HG03066 (cell line): Measurements from ENCODE around the gene ERICH2.
"Not testable (repeated sequence)": the region's sequence is repeated elsewhere in the genome, so short reads cannot be mapped to it uniquely, and the experiment has no call there.

Experiments
- ATAC-seq: cut with Tn5 transposase; IDR thresholded peaks from one replicate; pipeline ENCODE4 v1.9.1; 2021; ENCODE audit warnings: low read depth; ENCODE audit not compliant: unreplicated experiment

Gene ERICH2, protein sequence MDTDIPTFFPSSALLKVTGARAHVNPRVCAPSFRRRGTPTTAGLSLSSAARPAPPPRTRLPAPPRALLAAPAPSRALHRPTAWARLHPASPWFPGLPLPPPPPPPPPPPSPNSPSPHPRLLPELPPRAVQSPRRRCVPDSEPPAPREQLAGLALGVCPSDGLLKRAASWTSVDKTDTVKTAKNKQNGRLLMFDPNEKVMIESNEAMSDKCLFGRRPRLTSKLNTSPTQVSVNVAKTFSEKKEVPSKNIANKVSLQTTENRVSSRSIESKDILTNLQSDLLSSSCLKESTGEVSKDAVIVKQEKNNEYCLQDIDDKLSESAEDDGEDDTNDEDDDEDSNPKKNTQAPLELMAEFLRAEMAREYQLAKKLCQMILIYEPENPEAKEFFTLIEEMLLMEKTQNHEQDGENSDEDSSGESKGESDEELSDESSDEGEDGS

DNA sequence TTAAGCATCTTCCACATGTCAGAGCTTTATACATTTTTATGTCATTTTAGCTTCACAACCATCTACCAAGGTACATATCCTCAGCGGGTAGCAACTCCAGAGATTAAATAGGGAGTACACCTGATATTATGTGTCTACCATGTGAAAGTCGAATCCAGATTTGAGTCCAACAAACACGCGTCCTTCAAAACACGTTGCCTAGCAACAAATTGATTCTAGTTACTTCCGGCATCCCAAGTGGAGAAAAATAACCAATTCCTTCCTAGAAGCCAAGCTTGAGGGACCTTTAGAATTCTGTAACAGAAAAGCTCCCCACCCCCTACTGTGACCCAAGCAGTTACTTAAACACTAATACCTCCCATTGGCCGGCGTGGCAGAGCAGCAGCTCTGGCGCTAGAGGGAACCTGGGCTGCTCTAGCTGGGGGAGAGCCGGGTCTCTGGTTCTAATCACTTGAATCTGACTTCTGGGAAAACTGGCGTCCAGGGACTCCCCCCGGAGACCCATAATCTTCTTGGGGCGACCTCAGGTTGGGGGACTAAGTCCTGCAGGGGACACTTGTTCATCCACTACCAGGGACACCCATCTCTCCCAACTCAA lies at the start of gene ERICH2:
TSS of gene ERICH2 (plus strand) at position 371 of the 598 bp plus-strand sequence. CDS start 304 bp downstream, outside the sequence.
- peak; percentile 40 for ATAC-seq

DNA sequence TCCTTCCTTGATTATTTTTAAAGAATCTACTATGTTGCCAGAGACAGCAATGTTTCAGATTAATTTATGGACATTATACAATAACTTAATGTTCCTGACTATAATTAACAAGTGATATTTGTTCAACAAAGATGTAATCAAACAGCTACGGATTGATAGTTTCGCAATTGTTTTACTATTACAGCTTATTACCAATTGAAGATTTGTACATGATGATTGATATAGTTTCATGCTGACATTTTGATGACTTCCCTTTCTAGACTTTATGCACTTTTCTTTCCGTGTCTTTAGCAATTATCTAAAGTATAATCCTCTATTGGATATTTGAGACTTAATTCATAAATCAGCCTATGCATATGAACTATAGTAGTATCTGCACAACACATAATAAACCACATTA lies 48.5 kb upstream of the ERICH2 start:
- no peak for ATAC-seq

DNA sequence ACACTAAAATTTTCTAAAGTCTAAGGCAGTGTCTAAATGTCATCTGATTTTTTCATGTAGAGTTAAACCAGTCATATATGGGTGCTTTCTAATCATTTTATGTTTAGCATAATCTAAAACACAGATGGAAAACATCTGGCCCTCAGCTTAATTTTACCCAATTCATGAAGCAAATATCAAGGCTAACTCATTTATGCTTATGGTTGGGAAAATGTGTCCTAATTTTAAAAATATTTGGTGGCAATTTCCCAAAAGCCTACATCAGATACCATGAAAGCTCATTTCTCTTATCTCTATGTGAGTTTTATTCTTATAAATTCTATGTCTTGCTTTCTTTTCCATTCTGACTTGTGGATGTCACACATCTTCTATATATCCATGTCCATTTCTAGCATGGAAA lies 47.9 kb upstream of the ERICH2 start:
- ATAC-seq = no peak

DNA sequence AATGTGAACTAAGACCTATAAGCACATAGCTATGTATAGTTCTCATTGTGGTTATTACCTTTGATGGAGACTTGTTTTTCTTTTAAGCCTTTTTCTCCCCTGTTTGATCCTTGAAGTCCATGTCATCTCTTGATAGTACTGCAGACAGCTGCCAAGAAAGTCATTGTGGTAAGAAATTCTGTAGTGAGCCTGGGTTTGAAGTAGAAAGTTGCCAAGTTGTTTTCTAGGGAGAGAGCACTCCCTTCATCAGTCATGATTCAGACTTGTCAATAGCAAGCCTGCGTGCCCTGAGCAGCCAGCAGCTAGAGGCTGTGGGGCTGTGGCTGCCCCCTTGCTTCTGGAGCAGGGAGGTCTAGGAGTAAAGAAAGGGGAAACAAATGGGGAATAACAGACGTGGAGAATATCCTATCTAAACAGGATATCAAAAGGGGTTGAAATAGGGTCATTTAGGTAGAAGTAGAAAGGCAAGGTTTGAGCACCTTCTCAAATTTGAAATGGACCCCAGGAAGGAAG lies 46.7 kb upstream of the ERICH2 start:
- ATAC-seq = no peak

DNA sequence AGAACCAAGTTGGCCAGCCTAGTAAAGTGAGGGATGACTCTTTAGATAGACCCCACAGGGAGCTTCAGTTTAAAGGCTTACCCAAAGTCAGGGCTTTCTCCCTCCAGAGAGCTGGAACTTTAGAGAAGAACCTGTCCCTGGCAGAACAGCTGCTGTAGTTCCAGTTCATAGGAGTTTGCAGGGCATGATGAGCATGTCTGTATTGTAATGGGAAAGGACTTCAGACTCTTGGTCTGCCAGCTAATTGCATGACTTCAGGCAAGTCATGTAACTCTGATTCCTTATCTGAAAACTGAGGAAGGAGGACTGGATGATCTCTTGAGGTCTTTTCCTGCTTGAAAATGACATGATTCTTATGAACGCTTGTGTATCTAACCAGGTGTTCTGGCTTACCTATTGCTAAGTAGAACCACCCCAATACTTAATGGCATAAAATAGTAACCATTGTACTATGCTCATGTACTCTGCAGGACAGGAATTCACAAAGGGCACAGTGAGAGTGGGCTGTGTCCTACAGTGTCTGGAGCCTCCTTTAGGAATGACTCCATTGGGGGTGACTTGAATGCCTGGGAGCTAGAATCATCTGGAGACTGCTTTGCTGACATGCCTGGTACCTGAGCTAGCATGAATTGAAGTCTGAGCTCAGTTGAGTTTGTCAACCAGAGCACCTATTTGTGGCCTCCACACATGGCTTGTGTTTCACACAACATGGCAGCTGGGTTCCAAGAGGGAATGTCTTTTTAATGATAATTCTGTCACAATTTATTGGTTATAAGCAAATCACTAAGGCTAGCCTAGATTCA lies 36.2 kb upstream of the ERICH2 start:
- ATAC-seq = no peak

DNA sequence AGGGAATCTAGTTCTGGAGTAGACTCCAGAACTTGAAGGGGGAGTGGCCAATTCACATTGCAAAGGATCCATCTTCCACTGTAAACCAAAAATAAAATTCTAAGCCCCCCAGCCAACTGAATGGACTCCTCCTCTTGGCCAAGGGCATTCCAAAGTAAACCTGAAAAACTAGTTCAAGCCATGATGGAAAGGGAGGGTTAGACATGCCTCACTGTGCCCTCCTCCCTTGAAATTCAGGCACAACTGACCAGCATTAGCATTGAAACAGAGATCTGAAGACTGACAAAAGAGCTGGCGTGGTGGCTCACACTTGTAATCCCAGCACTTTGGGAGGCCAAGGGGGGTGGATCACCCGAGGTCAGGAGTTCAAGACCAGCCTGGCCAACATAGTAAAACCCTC lies 35.6 kb upstream of the ERICH2 start:
- not testable (repeated sequence) for ATAC-seq

DNA sequence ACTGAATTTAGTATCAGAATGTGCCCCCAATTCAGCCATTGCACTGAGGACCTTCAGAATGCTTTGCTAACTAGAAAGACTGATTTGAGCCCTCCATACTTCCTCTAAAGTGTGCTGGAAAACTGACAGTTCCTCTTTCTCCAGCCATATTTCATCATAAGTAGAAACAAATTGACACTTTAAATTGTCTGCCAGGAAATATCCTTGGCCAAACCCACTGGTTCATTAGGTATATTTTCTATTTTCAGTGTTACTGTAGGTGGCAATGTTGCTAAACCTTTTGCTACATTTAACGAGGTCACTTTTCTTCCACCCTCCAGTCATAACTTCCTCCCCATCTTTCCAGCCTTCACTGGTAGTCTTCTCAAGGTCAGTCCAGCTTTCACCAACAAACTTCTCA lies 33.5 kb upstream of the ERICH2 start:
- ATAC-seq = no peak

DNA sequence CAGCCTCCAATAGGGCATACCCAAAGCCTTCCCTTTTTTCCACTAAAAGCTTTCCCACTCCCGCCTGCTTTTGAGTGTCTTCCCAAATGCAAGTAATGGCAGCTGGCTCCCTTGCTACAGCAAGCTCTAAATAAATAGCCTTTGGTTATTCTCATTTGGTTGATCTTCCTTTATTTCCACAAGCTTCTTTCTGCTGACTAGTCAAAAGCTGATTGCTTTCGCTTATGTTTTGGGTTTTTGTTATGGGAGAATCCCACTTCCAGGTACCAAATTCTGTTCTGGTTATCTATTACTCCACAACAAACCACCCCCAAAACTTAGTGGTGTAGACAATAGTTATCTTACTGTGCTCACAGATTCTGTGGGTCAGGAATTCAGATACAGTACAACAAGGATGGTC lies 32.8 kb upstream of the ERICH2 start:
- ATAC-seq = no peak

DNA sequence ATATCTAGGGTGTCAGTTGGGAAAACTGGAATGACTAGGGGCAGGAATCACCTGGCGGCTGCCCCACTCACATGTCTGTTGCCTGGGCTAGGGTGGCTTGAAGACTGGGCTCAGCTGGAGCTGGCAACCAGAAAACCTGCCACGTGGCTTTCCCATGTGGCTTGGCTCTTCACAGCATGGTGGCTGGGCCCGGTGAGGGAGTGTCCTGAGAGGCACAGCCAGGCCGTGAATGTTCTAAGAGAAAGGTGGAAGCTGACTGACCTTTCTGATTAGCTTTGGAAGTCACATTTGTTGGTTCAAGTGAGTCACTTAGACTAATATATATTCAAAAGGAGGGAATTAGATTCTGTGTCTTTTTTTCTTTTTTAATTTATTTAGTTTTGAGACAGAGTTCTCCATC lies 32.4 kb upstream of the ERICH2 start:
- ATAC-seq = no peak

DNA sequence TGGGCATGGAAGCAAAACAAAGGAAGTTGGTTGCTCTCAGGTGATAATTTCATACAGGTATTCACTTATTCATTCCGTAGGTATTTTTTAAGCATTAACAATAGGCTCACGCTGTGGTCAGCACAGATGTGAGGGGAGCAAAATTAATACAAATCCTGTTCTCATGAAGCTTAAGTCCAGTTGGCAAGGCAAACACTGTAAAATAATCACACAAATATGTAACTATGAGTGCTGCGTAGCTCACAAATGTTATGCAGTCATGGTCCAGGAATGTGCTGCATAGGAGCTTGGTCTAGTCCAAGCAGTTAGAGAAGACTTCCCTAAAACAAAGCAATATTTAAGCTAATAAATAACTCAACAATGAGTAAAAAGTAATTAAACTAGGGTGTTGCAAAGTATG lies 31.1 kb upstream of the ERICH2 start:
- ATAC-seq = no peak

DNA sequence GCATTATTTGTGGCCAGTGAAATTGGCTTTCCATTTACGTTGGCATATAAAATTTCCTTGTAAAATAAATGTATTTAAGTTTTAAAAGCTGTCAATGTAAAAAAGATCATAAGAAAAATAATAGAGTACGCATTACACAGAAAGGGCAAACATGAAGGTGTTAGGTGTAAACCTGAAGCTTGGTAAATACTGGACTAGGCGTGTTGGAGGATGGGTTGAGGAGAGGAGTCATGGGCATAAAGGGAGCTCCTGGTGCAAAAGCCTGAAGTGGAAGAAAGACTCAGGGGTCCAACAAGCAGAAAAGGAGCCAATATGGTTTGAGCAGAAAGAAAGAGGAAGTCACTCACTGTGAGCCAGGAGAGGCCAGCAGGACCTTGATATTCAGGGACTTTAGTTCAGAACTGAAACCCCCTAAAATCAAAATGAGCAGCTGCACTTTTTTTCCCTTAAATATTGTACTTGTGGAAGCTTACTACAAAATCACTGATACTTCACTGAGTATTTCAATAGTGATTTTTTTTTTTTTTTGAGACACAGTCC lies 30.6 kb upstream of the ERICH2 start:
- ATAC-seq = no peak

DNA sequence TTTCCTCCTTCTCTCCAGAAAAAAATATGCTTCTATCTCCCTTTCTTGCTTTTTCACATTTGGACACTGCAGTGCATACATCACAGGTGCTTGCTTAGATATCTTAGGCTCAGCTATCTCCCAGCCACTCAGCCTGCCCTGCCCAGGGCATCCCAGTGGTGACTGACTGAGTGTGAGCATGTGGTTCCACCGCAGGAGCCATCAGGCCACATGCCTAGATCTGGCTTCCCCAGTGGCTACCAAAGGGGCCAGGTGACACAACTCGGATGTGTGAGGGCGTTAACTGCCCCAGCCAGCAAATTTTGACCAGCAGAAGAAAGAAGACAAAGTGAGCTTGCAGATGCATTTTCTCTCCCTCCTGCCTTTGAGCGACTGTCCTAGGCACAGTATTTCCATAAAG lies 29.5 kb upstream of the ERICH2 start:
- ATAC-seq = no peak

DNA sequence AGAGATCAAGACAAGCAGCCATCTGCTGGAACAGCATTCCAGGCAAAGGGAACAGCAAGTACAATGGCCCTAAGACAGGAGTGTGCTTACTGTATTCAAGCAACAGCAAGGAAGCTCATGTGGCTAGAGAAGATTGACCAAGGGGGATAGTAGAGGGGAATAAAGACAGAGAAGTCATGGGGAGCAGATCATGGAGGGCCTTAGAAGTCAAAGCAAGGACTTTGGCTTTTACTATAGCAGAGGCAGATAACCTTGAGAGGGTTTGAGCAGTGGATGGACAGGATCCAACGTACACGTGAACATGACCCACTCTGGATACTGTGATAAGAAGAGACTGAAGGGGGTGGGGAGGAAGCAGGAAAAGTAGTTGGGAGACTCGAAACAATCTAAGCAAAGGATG lies 28.2 kb upstream of the ERICH2 start:
- ATAC-seq = no peak

DNA sequence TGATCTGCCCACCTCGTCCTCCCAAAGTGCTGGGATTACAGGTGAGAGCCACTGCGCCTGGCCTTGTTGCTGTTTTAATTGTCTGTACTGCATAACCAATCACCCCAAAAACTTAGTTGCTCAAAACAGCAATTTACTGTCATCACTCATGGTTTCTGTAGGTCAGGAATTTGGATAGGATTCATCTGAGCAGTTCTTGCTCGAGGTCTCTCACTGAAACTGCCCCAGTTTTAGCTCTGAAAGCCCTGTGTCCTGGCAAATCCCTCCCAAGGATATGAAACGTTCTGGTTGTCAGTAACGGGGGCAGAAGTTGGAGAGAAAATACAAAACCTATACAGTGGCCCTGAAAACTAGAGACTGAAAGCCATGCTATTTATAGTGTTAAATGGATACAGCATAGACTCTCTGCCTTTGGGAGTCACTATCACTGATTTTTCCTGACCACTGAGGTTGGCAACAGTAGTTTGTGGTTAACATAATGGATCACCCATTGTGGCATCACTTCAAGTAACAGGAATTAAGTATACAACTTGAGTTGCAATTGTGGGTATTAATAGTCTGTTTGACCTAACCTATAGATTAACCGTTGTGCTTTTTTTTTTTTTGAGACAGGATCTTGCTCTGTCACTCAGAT lies 27.2 kb upstream of the ERICH2 start:
- no peak for ATAC-seq

DNA sequence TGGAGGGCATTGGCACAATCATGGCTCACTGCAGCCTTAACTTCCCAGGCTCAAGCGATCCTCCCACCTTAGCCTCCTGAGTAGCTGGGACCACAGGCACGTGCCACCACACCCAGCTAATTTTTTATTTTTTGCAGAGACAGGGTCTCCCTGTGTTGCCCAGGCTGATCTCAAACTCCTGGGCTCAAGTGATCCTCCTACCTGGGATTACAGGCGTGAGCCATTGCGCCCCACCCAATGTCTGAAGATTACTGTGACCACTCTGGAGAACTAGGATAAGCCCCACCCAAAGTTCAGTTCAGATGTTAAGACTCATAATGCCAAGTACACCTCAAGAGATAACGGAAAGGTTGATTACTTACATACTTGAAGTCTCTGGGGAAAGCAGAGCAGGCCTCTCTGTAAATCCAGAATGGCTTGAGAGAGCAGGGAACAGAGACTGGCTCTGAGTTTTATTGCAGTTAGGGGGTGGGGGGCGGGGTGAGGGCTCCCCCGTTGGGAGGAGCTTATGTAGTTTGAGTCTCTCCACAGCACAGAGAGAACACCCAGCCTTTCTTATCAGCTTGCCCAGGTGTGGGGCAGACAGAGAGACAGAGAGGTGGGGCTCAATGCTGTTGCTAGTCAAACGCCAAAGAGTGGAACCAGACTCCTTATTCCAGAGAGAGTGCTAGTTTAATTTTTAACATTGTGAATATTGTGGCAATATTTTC lies 26.5 kb upstream of the ERICH2 start:
- ATAC-seq = no peak

DNA sequence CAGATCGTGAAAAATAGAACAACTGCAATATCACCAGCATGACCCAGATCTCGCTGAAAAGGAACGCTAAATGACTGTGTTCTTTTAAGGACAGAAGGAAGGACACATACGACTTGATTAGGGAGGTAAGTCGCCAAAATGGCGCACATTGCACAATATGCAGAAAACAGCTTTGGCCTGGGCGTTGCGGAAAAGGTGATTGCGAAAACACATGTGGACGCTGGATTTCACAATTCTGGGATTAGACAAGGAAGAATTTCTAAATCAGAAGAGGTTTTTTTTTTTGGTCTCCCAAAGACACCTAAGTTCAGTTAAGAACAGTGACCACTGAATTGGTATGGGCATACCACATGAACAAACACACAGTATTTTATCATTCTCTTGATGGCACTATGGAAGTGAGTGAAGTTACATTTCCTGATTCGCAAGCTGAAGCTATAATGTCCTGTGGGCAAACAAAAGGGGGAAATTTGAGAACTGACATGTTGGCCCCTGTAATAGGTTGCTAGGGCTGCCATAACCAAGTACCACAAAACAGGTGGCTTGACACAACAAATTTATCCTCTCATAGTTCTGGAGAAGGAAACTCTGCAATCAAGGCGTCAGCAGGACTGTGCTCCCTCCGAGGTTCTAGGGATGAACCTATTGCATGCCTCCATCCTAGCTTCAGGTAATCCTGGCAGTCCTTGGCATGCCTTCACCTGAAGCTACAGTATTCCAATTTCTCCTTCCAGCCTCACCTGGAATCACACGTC lies 25.8 kb upstream of the ERICH2 start:
- no peak for ATAC-seq

DNA sequence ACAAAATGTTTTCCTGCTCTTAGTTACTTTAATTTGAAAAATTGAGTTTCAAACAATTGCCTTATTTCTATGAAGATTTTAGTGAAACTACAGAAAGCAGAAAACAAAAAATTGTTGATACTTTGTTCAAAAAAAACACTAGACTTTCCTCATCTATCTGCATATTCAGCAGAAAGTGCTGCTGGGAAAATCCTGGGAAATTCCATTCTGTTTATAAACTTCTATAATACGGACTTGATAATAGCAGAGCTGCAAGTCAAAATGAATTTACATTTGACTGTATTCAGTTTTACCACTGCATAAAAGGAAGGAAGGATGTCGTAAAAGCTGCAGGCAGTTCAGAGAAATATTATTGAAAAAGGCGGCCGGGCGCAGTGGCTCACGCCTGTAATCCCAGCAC lies 24.9 kb upstream of the ERICH2 start:
- no peak for ATAC-seq

DNA sequence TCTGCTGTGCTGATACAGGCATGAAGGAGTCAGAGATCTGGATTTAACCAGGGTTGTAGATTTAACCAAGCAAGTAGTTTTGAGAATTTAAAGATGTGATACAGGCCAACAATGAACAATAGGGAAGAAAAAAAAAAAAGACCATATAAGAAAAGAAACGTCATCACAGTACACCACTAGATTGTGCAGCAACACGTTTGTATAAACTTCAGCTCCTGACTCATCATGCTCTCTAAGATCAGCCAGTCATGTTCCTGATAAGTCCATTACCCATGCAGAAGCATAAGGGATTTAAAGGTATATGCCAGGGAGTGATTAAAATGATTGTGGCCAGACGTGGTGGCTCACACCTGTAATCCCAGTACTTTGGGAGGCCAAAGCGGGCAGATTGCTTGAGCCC lies 22.3 kb upstream of the ERICH2 start:
- ATAC-seq = no peak

DNA sequence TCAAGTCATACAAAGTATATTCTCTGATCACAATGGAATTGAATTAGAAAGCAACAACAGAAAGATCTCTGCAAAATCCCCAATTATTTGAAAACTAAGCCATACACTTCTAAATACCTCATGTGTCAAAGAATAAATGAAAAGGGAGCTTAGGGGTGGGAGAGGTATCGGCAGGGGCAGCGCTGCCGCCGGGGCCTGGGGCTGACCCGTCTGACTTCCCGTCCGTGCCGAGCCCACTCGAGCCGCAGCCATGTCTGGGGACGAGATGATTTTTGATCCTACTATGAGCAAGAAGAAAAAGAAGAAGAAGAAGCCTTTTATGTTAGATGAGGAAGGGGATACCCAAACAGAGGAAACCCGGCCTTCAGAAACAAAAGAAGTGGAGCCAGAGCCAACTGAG lies 18.6 kb upstream of the ERICH2 start:
- ATAC-seq = not testable (repeated sequence)
